GM19035 (cell line): ENCODE measurements around the gene OVCH2.
"Not testable (repeated sequence)": the region's sequence is repeated elsewhere in the genome, so short reads cannot be mapped to it uniquely, and the experiment has no call there.

ENCODE experiments used
- ATAC-seq: cut with Tn5 transposase; IDR thresholded peaks from one replicate; pipeline ENCODE4 v1.9.1; 2021; ENCODE audit not compliant: unreplicated experiment

OVCH2 gene, protein sequence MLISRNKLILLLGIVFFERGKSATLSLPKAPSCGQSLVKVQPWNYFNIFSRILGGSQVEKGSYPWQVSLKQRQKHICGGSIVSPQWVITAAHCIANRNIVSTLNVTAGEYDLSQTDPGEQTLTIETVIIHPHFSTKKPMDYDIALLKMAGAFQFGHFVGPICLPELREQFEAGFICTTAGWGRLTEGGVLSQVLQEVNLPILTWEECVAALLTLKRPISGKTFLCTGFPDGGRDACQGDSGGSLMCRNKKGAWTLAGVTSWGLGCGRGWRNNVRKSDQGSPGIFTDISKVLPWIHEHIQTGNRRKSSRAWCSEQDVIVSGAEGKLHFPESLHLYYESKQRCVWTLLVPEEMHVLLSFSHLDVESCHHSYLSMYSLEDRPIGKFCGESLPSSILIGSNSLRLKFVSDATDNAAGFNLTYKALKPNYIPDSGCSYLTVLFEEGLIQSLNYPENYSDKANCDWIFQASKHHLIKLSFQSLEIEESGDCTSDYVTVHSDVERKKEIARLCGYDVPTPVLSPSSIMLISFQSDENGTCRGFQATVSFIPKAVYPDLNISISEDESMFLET

DNA sequence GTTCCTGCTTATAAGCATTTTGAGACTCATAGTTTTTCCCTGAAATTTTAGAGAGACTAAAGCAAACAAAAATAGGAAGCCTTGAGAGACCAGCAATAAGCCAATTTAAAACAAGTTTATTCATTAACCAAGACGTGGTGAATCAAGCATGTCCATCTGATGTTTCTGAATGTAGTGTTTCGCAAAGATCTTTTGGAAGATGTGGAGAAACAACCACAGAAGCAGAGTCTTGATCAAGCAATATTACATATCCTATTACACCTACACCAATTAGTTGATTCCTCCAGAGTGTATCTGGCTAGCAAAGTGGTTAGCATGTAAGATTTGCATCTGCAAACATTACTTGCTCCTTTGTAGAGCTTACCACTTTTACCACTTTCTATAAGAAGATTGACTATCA lies at the start of gene OVCH2:
Gene OVCH2, minus strand, starts transcription at position 101 of the 400 bp plus-strand sequence. Its CDS starts 83 bp downstream, at position 18.
- ATAC-seq, result no peak

DNA sequence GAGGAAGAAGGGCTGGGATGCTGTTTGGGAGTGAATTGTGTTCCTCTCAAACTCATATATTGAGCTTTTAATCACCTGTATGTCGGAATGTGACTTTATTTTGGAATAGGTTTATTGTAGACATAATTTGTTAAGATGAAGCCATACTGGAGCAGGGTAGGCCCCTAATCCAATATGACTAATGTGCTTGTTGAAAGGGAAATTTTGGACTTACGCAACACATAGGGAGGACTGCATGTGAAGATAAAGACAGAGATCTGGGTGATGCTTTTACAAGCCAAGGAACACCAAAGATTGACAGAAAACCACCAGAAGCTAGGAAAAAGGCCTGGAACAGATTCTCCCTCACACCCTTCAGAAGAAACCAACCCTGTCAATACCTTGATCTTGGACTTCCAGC lies 43.2 kb upstream of the OVCH2 start:
- no peak for ATAC-seq

DNA sequence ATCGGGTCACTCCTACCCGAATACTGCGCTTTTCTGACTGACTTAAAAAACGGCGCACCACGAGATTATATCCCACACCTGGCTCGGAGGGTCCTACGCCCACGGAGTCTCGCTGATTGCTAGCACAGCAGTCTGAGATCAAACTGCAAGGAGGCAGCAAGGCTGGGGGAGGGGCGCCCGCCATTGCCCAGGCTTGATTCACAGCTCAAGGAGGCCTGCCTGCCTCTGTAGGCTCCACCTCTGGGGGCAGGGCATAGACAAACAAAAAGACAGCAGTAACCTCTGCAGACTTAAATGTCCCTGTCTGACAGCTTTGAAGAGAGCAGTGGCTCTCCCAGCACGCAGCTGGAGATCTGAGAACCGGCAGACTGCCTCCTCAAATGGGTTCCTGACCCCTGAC lies 28.5 kb upstream of the OVCH2 start:
- ATAC-seq, result not testable (repeated sequence)

DNA sequence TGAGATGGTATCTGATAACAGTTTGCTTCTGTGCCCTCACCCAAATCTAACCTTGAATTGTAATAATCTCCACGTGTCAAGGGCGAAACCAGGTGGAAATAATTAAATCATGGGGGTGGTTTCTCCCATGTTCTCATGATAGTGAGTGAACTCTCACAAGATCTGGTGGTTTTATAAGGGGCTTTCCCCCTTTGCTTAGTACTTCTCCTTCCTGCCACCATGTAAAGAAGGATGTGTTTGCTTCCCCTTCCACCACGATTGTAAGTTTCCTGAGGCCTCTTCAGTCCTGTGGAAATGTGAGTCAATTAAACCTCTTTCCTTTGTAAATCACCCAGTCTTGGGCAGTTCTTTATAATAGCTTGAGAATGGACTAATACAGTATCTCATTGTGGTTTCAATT lies 8.5 kb upstream of the OVCH2 start:
- ATAC-seq, result no peak

DNA sequence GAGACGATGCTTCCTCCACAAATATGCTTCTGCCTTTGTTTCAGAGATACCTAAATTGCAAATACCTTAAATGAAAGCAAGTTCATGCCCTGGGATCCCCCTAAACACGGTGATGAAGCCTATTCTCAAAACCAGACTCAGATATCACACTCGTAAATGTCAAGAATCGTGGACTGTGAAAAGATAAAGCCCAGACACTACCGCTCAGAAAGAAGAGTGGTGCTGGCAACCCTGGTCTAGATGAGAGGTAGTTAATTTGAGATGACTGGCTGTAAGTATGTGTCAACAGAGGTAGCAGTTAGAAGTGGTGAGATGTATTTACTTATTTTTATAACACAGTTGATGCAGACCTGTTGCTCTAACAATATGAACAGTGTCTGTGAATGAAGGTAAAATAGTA lies 2.5 kb downstream of the OVCH2 start:
- ATAC-seq, result no peak

DNA sequence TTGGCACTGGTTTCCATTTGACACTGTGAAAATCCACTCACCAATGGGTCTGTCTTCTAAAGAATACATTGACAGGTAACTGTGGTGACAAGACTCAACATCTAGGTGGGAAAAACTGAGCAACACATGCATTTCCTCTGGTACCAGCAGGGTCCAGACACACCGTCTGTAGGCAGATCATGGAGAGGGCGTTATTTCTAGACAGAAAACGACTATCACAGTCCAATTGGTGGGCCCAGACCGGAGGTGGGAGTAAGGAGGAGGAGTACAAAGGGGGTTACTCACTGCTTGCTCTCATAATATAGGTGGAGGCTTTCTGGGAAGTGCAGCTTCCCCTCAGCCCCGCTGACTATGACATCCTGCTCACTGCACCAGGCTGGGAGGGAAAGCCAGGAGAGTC lies 9.9 kb downstream of the OVCH2 start:
- no peak for ATAC-seq

DNA sequence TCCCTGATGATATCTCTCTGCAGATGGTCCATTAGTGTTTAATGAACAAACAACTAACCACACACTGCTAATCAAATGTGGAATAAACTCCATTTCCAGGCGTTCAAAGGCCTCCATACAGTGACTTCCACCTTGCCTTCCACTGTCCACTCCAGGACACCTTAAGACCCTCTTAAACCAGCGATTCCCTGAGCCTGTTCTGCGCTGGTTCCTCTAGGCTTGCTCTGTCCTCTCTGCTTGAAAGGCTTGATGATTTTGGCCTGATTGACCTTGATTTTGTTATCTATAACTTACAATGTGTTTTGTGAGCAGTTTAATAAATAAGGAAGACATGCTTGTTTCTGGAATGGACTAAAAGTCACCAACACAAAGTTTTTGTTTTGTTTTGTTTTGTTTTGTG lies 12.0 kb downstream of the OVCH2 start:
- ATAC-seq, result peak; percentile 21

DNA sequence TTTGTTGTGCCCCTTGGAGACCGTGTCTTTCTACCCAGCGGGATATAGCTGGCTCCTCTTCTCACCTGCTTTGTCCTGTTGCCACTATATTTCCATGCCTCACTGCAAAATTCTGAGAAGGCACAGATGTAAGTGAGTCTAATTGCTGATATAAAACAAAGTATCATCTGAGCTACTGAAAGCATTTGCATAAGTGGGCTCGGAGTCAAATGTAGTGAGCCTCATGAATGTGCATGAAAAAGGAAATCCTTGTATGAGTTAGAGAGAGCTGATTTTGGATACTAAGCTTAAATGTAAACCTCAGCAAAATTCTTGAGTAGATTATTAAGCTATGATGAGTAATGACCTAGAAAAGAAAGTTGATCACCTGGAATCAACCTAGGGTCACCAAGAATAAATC lies 13.9 kb downstream of the OVCH2 start:
- no peak for ATAC-seq

DNA sequence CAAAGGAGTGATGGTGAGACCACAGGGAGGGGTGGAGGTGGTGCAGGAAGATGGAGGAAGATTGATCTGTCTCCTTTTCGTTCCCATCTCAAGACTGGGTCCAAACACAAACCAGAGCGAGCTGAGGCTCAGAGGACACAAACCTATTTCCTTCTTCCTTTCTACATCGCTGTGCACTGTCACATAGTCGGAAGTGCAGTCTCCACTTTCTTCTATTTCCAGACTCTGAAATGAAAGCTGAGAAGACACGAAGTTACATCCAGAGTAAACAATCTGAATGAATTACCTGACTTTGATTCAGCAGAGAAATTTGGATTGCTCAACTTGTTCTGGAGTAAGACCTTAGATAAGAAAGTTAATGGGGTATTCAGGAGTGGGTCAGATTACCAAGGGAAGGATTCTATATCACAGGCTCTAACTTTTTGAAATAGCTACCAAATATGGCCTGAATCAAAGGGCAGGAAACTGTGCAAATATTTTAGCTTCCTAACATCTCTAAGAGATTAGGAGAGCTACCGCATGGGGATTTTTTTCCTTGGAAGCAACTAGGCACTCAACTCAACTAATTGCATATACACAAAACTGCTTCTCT lies 14.4 kb downstream of the OVCH2 start:
- no peak for ATAC-seq

DNA sequence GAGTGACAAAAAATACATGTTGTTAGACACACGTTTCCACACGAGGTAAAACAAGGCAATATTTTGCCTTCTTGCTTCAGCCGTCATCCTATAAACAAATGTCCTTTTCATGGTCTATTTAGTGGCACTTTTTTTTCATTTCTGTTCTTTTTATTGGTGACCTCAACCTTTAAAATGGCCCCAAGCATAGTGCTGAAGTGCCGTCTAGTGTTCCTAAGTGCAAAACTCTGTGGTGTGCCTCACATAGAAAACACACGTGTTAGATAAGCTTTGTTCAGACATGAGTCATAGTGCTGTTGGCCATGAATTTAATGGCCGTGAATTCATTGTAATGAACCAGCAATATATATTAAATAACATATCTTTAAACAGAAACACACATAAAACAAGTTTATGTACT lies 15.6 kb downstream of the OVCH2 start:
- no peak for ATAC-seq

DNA sequence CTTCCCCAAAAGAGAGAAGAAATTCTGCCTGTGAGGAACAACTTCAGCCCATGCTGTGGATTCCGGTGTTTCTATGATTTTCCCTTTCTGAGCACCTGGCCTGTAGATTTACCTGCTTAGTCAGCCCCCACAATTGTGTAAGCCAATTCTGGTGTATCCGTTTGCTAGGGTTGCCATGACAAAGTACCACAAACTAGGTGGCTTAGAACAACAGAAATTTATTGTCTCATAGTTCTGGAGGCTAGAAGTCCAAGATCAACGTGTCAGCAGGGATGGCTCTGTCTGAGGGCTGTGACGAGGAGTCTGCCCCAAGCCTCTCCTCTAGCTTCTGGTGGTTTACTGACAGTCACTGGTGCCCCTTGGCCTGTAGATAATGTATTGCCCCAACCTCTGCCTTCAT lies 17.0 kb downstream of the OVCH2 start:
- ATAC-seq, result no peak

DNA sequence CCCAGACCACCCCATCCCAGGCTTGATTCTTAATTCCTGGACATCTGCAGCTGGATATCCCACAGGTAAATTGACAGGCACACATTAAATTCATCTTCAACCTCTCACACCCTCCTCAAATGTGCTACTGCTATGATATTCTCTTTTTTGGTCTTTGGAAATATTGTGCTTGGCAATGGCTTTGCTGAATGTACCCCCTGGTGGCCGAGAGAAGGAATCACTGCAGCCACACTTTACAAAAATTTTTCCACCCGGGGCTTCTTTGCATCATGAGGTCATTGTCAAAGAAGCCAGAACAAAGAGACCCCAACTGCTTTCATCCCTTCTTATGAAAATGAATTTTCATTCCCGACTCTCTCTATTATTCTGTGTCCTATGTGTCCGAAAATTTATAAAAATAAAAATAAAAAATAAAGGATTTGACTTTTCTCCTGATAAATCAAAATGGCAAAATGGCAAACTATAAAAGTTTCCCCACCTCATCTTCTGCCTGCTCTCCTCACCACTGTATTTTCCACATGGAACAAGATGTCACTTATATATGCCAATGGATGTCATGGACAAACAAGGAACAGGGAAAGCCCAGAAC lies 17.9 kb downstream of the OVCH2 start:
- ATAC-seq, result peak; percentile 74

DNA sequence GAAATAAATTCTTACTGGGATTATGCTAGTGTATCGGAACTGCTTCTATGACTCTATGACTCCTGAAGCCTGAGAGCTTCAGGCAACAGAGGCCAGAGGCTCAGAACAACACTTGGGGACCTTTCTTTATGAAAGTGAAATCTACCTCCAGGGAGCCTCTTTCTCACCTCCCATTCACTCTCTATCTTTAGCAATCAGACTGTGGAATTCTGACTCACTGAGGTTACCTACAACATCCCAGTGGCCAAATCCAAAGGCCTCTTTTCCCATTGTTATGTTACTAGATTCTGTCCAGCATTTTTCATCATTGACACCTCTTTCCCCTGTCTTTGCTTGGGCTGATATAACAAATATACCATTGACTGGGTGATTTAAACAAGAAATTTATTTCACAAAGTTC lies 18.9 kb downstream of the OVCH2 start:
- no peak for ATAC-seq

DNA sequence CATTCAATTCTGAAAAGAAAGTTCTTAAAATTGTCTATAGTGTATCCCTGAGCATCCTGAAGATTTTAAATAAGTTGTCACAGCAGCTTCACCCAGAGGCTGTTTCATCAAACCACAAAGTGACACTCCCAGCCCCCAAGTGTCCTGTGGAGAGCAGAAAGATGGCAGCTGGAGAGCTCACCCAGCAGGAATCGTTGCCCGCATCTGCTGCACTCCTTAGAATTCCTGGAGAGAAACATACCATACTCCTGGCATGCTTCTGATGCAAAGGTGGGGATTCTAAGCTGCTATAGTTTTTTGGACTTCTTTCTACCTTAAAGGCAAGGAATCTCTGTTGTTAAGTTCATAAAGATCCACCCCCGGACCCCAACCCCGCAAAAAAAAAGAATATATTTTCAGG lies 19.5 kb downstream of the OVCH2 start:
- ATAC-seq, result no peak

DNA sequence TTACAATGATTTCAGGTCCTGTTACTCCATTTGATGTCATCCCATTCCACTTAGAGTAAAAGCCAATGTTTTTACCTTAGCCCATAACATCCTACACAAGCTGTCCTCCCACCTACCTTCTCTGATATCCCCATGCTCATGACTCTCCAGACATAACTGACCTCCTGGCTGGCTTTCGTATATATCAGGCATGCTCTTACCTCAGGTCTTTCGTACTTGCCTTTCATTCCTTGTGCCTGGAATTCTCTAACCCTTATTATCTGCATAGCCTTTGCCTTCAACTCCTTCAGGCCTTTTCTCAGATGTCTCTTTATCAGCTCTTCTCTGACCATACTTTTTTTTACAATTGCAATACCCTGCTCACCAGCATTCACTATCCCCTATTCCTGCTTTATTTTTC lies 22.7 kb downstream of the OVCH2 start:
- no peak for ATAC-seq

DNA sequence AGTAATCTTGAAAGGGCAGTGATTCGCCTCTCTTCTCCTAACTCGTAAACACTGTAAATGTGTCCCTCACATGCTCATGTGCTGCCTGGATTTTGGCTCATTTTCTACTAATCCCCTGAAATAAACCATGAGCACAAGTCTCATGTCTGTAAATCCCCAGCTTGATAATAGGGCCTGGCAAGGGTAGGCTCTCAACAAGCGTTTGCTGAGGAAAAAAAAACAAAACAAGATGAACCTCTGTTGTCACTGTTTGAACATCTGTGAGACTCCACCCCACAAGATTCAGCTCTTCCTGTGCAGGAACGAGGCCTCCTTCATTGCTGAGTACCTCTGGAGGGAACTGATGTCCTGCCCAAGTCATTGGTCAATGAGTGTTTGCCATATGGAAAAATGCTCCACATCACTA lies 28.5 kb downstream of the OVCH2 start:
- ATAC-seq, result no peak

DNA sequence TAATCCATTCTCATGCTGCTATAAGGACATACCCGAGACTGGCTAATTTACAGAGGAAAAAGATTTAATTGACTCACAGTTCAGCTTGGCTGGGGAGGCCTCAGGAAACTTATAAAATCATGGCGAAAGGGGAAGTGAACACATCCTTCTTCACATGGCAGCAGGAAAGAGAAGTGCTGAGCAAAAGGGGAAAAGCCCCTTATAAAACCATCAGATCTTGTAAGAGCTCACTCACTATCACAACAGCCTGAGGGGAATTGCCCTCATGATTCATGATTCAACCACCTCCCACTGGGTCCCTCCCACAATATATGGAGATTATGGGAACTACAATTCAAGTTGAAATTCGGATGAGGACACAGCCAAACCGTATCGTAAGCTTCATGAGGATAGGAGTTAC lies 29.2 kb downstream of the OVCH2 start:
- no peak for ATAC-seq

DNA sequence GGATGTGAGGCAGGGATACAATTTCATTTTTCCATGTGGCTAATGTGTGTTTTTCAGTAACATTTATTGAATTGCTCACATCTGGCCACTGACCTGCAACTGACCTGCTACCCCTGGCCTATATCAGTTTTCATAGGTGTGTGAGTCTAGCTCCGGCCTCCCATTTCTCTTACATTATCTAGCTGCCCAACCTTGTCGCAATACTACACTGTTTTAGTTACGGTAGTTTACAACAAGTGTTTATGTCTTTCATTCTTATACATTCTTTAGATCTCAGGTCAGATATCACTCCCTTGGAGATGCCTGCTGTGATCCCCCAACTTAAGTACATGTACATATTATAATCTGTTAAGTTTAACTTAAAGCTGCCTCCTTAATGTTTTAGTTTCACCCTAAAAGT lies 30.6 kb downstream of the OVCH2 start:
- ATAC-seq, result no peak

DNA sequence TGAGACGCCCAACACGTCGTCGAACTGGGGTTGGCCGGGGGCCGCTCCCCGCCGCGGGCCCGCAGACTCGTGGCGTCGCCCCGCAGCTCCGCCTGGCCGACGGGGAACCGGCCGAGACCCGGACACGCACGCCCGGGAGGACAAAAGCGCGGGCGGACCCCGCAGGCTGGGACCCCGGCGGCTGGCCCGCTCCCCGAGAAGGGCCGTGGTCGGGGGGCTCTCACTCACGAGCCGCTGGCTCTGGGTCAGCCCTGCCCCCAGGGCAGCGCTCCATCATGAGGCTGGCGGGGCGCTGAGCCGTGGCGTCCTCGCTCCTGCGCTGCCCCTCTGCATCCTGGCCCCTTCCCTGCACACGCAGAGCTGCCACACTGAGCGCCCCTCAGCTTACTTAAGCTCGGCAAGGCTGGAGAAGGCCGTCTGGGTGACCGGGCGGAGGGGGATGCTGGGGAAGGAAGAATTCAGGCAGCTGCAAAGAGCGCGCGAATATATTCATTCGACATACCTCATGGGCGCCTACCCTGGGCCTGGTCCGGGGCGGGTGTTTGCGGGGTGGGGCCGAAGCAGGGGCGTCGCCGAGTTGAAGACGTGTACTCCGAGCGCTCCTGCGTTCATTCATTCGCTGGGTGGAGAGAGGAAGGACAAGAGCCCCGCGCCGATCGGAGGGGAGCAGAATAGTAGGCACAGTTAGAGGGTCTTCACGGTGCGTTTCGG lies 32.4 kb downstream of the OVCH2 start:
- no peak for ATAC-seq

DNA sequence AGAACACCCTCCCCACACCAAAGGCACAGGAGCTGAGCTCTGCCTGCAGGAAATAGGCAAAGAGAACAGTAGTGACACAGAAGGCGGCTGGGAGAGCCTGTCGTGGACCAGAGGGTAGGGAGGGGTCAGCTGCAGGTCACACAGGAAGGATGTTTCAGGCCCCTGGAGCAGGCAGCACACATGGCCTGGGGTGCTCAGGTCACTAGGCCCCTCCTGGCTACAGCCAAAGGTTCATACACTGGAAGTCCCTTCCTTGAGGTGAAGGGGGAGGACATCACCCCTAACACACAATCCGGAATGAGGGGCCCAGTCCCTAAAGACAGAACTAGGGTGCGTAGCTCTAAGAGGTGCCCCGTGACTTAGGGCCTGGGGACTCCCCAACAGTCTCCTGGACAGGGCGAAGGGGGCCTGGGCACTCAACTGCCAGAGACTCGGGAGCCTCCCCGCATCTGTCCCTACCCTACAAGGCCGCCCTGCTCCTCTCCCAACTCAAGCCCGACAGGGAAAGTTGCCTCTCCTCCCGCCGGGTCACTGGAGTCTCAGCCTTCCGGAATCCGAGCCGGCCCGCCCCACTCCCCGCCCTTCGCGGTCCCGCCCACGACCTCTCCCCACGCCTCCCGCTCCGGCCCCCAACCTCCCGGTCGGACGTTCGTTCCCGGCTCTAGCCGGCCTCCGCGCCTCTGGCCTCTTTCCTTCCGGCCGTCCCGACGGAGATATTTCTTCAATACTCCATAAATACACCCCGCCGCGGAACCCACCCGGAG lies 33.1 kb downstream of the OVCH2 start, which contains the start of gene CYB5R2:
Gene CYB5R2, minus strand, starts transcription at position 541 of the 764 bp plus-strand sequence. CDS start 675 bp downstream, outside the sequence.
- ATAC-seq, result no peak
